Activated naive CD4-positive, alpha-beta T cell treated with anti-CD3 and anti-CD28 coated beads, Interleukin-2, amount 50 U/mL, for 24 hours (primary cell): ENCODE data around the gene ZNF624.

Source experiments
- H3K27ac Mint-ChIP-seq: one replicate; pipeline ENCODE4 v1.8.0; 2021; ENCODE audit warnings: mild to moderate bottlenecking, mixed read lengths
- H3K27me3 Mint-ChIP-seq: one replicate; pipeline ENCODE4 v1.8.0; 2021; ENCODE audit warnings: mixed read lengths
- H3K36me3 Mint-ChIP-seq: one replicate; pipeline ENCODE4 v1.8.0; 2021; ENCODE audit warnings: mixed read lengths
- H3K4me1 Mint-ChIP-seq: one replicate; pipeline ENCODE4 v1.8.0; 2021; ENCODE audit warnings: mixed read lengths
- H3K4me3 Mint-ChIP-seq: one replicate; pipeline ENCODE4 v1.8.0; 2021; ENCODE audit warnings: mild to moderate bottlenecking, mixed read lengths
- H3K9me3 Mint-ChIP-seq: one replicate; pipeline ENCODE4 v1.8.0; 2021; ENCODE audit warnings: mixed read lengths

ZNF624 gene

DNA sequence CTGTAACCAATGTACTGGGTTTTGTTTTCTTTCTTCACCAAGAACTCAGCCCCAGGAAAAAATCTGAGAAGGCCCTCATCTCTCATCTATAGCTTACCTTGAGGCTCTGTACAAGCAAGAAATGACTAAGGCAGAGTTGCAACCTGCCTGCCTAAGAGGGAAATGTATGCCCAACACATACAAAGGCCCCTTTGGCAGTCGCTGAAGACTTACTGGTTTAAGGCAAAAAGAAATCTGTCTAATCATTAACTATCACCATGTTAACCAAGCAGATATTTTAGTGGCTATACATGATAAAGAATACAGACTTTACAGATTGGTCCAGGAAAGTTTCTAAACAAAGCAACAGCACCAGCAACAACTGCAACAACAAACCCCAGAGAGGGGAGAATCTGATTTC, 14.2 kb downstream of the ZNF624 start:
- H3K4me3 Mint-ChIP-seq, result no peak overlapping the region
- no peak overlapping the region for H3K27ac Mint-ChIP-seq
- H3K27me3 Mint-ChIP-seq, result no peaks in the 10 kb centered on the region
- H3K4me1 Mint-ChIP-seq, result peaks cover 4% of the 10 kb centered on the region
- peaks cover 42% of the 10 kb centered on the region for H3K36me3 Mint-ChIP-seq
- no peaks in the 10 kb centered on the region for H3K9me3 Mint-ChIP-seq

DNA sequence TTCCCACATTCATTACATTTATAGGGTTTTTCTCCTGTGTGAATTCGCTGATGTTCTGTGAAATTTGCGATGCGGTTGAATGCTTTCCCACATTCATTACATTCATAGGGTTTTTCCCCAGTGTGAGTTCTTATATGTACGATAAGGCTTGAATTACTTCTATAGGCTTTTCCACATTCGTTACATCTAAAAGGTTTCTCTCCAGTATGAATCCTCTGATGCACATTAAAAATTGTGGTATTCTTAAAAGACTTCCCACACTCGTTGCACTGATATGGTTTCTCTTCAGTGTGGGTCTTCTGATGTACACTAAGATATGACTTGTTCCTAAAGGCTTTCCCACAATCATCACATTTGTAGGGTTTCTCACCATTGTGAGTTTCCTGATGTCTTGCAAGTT, 30.4 kb downstream of the ZNF624 start:
- Mint-ChIP-seq H3K9me3 (peaks cover 32% of the 10 kb centered on the region), H3K36me3 (peaks cover 49% of the 10 kb centered on the region), H3K4me1 (no peaks in the 10 kb centered on the region)

DNA sequence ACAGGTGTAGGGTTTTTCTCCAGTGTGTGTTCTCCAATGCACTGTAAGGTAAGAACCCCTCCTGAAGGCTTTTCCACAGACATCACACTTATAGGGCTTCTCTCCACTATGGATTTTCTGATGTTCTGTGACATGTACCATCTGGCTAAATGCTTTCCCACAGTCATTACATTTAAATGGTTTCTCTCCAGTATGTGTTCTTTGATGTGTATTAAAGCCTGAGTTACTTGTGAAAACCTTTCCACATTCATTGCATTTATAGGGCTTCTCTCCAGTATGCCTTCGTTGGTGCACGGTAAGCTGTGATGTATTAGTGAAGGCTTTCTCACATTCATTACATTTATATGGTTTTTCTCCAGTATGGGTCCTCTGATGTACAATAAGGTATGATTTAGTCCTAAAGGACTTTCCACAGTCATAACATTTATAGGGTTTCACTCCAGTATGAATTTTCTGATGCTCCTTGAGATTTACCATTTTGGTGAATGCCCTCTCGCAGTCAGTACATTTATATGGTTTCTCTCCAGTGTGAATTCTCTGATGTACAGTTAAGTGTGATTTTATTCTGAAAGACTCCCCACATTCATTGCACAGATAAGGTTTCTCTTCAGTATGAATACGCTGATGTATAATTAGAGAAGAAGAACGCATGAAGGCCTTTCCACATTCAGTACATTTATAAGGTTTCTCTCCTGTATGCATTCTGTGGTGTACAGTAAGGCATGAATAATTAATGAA, 30.9 kb downstream of the ZNF624 start:
- no peak overlapping the region for H3K27ac Mint-ChIP-seq
- H3K9me3 Mint-ChIP-seq, result peaks cover 32% of the 10 kb centered on the region
- H3K4me3 Mint-ChIP-seq, result no peak overlapping the region
- H3K36me3 Mint-ChIP-seq, result peaks cover 45% of the 10 kb centered on the region
- H3K27me3 Mint-ChIP-seq, result no peaks in the 10 kb centered on the region
- no peaks in the 10 kb centered on the region for H3K4me1 Mint-ChIP-seq

More for the DNA sequence above, 30.4 kb downstream of the ZNF624 start:
- H3K27me3 Mint-ChIP-seq, result no peaks in the 10 kb centered on the region
- no peak overlapping the region for H3K27ac Mint-ChIP-seq
- H3K4me3 Mint-ChIP-seq, result no peak overlapping the region

DNA sequence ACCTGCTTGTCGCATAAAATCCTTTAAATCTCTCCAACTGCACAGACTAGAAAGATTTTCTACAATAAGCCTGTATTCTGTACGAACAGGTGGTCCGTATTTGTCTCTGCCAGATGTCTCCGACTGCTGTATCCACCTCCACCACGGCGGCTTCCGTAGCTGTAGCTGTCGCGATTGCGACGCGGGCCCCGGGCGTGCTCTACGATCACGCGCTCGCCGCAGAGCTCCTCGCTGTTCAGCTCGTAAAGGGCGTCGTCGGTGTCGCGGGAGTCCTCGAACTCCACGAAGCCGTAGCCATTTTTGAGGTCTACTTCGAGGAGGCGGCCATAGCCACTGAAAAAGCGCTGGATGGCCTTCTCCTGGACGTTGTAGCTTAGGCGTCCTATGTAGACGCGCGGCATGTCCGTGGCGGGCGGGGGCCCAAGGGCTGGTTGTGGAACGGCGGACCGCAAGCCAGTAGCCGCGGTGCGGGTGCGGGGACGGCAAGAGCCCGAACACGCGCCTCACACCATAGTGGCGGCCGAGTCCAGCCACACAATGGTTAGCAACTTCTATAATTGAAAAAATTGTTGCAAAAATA, 36.1 kb downstream of the ZNF624 start:
- H3K9me3 Mint-ChIP-seq, result peaks cover 47% of the 10 kb centered on the region

DNA sequence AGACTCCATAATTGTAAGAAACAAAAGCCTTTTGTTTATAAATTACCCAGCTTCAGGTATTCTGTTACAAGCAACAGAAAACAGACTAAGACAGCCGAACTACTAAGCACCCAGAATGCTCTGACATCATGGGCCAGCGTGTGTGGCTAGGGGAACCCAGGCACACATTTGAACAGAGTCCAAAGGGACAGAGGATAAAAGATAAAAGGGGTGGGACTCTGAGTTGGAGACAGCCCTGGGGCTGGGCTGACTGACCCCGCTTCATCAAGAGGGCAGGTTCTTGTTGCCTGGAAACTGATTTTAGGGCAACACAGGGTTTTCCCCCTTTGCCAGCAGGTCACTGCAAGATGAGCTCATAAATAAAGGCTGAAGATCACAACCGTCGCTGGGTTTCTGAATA, 54.1 kb downstream of the ZNF624 start:
- no peak overlapping the region for H3K4me3 Mint-ChIP-seq
- H3K36me3 Mint-ChIP-seq, result peaks cover 3% of the 10 kb centered on the region
- no peaks in the 10 kb centered on the region for H3K4me1 Mint-ChIP-seq
- peaks cover 2% of the 10 kb centered on the region for H3K27me3 Mint-ChIP-seq
- peaks cover 6% of the 10 kb centered on the region for H3K9me3 Mint-ChIP-seq
- no peak overlapping the region for H3K27ac Mint-ChIP-seq

More for the DNA sequence above, 36.1 kb downstream of the ZNF624 start:
- Mint-ChIP-seq H3K4me3 (no peak overlapping the region), H3K27me3 (no peaks in the 10 kb centered on the region), H3K4me1 (no peaks in the 10 kb centered on the region), H3K27ac (no peak overlapping the region), H3K36me3 (peaks cover 29% of the 10 kb centered on the region)

DNA sequence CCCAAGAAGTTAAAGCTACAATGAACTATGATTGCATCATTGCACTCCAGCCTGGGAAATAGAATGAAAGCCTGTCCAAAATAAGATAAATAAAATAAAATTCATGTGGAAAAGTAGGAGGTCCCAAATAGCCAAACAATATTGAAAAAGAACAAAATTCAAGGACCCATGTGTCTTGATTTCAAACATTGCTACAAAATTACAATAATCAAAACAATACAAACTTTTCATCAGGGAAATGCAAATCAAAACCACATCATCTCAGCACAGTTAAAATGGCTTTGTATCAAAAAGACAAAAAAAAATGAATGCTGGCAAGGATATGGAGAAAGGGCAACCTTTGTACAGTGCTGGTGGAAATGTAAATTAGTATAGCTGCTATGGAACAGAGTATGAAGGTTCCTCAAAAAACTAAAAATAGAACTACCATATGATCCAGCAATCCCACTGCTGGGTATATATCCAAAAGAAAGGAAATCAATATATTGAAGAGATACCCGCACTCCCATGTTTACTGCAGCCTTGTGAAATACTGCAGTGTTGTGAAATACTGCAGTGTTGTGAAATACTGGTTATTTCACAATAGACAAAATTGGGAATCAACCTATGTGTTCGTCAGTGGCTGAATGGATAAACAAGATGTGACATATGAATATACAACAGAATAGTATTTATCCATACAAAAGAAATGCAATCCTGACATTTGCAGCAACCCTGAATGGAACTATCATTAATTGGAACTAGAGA, 60.1 kb downstream of the ZNF624 start:
- Mint-ChIP-seq H3K36me3 (no peaks in the 10 kb centered on the region), H3K9me3 (no peaks in the 10 kb centered on the region), H3K4me3 (no peak overlapping the region), H3K27ac (no peak overlapping the region), H3K27me3 (peaks cover 9% of the 10 kb centered on the region), H3K4me1 (peaks cover 3% of the 10 kb centered on the region)

DNA sequence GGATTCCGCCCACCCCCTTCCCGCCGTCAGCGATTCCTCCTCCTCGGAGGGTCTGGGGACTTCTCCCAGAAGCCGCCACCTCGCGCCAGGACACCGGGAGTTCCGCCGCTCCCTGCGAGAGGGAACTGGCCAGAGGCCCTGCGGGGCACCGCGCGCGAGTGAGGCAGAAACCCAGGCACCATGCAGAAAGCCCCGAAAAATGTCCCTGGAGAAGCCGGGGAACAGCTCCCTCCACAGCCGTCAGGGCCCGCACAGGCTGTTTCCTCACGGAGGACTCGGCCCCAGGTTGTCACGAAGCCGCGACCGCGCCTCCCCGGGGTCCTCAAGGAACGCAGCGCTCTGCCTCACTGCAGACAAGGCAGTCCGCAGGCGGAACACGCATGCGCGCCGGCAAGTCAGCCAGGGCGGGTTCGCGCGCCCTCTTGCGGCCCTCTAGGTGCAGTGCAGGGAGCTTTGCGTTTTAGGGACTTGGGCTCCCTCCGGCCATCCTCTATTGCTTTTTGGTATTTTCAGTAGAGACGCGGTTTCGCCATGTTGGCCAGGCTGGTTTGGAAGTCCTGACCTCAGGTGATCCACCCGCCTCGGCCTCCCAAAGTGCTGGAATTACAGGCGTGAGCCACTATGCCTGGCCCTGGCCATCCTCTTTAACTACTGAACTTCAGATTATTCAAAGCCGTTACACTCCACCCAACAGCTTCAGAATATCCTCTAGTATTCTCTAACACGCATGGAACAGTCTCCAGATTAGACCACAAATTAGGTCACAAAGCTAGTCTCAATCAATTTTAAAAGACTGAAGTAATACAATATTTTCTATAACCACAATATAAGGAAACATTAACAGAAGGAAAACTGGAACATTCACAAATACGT, 64.3 kb downstream of the ZNF624 start:
- H3K9me3 Mint-ChIP-seq, result no peaks in the 10 kb centered on the region
- peak overlapping the region; percentile 82 for H3K4me3 Mint-ChIP-seq
- no peaks in the 10 kb centered on the region for H3K36me3 Mint-ChIP-seq
- peaks cover 14% of the 10 kb centered on the region for H3K27me3 Mint-ChIP-seq
- H3K27ac Mint-ChIP-seq, result no peak overlapping the region
- peaks cover 8% of the 10 kb centered on the region for H3K4me1 Mint-ChIP-seq

DNA sequence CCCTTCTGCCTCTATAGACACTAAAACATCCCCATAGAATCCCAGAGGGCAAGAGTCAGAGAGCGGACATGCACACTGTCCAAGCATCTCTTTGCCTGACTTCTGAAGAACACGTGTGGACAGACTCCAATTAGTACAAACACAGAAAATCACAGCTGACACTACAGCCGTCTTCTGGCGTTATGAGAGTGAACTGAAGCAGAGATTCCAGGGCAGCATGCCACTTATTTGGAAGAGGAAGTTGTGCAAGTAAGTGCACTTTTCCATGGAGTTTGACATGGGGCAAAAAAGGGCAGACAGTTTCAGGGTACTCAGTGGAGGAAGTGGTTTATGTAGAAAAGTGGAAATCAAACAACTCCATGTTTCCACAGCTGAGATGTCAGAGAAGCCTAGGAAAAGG, 67.9 kb downstream of the ZNF624 start:
- Mint-ChIP-seq H3K27me3 (peaks cover 9% of the 10 kb centered on the region), H3K27ac (no peak overlapping the region), H3K4me3 (no peak overlapping the region), H3K9me3 (no peaks in the 10 kb centered on the region), H3K4me1 (peaks cover 22% of the 10 kb centered on the region), H3K36me3 (no peaks in the 10 kb centered on the region)

DNA sequence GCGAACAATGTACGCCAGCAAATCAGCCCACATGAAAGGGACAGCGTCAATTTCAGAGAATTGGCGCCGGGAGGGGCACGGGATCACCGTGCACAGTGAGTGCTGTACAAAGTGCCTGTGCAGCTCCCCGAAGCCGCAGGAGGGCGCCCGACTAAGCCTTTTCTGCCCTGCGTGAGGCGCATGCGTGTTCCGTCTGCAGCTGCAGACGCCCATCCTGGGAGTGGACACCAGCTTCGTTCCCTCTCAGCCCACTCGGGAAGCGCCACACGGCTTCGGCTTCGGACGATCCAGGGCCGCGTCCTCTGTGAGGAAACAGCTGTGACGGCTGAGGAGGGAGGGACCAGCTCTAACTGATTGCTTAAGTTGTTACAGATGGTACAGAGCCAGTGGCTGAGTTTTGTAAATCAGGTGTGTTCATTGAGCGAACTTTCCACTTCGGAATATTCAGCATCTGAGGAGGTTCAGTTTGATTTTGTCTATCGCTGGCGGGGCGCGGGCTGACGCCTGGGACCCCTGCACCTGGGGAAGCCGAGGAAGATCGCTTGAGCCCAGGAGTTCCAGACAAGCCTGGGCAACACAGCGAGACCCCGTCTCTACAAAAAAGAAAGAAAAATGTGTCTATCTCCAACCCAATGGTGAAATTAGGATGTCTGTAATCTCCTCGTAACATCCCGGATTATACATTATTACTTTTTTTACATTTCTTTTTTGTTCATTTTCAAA, 69.2 kb downstream of the ZNF624 start:
- Mint-ChIP-seq H3K4me1 (peaks cover 20% of the 10 kb centered on the region), H3K9me3 (no peaks in the 10 kb centered on the region), H3K27me3 (peaks cover 7% of the 10 kb centered on the region), H3K36me3 (peaks cover 2% of the 10 kb centered on the region), H3K4me3 (peak overlapping the region; percentile 80), H3K27ac (peak overlapping the region; percentile 26)

DNA sequence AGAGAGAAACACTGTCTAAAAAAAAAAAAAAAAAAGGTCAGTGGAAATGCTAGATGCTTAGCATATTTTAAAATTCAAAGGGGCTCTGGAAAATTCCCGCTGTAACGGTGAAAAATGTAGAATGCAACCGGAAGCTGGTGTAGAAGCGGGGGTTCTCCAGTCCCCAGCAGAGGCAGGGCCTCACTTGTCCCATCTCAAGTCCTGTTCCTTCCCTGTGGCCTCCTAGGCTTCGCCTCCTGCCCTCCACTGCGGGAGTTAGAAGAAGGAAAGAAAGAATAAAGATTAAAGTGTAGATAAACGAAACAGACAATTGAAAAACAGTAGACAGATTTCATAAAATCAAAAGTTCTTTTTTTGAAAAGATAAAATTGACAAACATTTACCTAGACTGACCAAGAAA, 69.9 kb downstream of the ZNF624 start:
- Mint-ChIP-seq H3K27ac (peak overlapping the region; percentile 26), H3K27me3 (peaks cover 7% of the 10 kb centered on the region), H3K36me3 (peaks cover 2% of the 10 kb centered on the region), H3K4me1 (peaks cover 19% of the 10 kb centered on the region), H3K4me3 (peak overlapping the region; percentile 80), H3K9me3 (no peaks in the 10 kb centered on the region)

DNA sequence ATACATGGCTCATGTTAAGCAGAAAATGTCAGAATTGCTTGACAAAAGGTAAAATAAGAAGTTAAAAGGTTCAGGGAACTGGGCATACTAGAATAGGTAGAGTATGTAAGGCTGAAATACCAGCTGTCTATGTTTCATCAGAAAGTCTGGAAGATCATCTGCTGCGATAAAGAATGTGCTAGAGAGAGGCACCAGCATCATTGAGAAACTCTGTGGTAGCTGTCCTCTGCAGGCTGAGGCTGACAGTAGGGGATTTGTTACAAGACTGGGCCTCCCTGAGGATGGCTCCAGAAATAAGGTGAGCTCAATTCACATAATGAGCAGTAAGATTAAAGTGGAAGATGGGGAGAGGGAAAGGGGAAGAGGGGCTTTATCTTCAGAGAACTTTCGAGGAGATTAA, 80.2 kb downstream of the ZNF624 start:
- H3K27me3 Mint-ChIP-seq, result no peaks in the 10 kb centered on the region
- H3K9me3 Mint-ChIP-seq, result no peaks in the 10 kb centered on the region
- no peak overlapping the region for H3K27ac Mint-ChIP-seq
- H3K4me1 Mint-ChIP-seq, result peaks cover 6% of the 10 kb centered on the region
- no peaks in the 10 kb centered on the region for H3K36me3 Mint-ChIP-seq
- H3K4me3 Mint-ChIP-seq, result no peak overlapping the region
